ENCODE measurements around the gene GRAMD2A.

Gene GRAMD2A

DNA sequence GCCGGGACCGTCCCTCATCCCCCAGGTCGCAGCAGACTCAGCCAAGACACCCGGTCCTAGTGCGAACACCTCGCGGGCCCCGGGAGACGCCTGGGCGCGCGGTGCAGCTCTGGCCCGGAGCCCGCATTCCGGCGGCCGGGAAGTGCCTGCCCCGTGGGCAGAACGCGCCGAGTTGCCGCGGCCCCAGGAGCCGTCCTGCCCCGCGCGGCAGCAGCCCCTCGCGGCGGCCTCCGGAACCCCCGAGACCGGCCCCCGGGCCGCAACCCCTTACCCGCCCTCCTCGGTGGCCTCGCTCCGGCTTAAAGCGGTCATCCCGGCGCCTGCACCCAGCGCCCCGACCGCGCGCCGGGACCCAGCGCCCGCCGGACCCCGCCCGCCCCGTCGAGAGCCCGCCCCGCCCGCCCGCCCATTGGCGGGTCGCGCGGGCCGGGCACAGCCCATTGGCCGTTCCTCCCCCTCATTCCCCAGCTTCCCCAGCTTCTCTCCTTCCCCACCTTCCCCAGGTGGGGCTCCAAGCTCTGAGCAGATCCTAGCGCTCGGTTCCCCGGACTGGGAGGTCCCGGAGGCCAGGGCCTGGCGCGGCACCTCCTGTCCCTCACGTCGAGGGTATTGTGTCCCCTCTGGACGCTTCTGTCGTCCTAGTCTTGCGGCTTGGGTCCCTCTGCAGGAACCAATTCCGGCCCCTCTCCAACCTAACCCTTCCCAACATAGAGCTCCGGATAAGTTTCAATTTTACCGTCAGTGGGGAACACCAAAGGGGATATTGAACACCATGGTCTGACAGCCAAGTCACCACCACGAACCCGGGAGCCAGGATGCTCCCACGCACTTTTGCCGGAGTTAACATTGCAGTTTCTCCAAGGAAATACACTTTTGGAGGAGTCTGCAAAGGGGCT, at the start of gene GRAMD2A:
TSS of gene GRAMD2A (minus strand) at position 328 of the 896 bp plus-strand sequence.
- peak; percentile 38 to 58 for DNase-seq

DNA sequence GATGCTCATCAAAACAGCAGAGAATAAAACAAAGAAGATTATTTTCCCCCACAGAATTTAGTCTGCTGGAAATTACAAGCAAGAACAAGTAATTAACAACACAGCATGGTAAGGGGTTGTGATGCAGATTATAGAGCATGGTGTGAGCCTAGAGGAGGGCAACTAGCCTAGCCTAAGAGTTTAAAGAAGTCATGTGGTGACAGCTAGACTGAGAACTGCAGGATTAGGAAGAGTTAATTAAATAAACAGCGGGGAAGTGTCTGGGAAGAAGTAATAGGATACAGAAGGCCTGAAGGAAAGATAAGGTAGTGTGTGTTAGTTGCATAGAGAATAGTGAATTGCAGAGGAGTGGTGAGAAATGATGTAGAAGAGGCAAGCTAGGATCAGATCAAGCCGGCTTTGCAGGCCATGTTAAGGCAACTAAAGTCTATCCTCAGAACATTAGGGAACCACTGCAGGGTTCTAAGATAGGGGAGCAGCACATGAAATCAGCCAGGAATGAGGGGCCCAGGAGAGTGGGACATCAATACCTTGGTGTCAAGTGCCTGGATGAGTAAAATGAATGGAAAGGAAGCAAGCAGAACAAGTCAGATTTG, 45.3 kb upstream of the GRAMD2A start:
- no peak for DNase-seq

DNA sequence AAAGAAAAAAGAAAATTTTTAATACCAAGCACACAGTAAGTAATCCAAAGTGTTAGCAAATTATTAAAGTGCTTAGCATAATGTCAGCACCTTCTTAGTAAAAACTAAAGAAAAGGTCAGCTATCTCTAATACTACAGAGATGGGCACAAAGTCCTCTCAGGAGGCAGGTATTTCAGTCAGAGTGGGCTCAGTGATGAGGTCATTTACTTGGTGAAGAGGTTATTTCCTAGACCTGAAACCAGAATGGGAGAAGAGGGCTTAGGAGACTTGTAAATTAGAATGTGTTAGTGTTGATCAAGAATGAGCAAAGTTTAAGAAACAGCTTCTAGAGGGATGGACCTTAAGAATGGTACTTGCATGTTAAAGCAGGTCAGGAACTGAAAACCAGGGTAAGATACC, 42.1 kb upstream of the GRAMD2A start:
- DNase-seq: no peak

DNA sequence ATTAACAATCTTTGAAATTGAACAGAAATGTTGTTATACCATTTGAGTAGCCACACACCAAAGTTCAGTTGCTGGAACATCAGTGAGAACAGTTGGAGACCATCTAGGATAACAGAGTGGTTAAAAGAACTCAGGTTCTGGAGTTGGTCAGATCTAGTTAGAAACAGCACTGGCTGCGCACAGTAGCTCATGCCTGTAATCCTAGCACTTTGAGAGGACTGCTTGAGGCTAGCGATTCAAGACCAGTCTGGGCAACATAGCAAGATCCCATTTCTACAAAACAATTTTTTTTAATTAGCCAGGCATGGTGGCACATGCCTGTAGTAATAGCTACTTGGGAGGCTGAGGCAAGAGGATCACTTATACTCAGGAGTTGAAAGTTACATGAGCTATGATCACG, 41.0 kb upstream of the GRAMD2A start:
- no peak for DNase-seq

DNA sequence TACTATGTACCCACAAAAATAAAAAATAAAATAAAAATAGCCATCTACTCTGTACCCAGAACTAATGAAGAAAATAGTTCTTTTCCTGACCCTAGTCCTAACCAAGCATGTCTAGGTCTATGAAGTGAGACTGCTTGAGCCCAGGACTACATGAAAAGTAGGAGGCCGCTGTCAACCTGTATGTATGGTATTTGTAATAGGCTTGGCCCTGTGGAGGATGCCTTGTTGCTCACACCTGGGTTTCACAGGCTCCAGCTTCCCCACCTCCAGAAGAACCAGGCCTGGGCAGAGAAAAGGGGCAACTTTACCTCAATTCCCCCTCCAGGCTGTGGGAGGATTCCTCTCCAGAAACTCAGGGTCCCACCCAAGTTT, 40.3 kb upstream of the GRAMD2A start:
- DNase-seq: no peak

DNA sequence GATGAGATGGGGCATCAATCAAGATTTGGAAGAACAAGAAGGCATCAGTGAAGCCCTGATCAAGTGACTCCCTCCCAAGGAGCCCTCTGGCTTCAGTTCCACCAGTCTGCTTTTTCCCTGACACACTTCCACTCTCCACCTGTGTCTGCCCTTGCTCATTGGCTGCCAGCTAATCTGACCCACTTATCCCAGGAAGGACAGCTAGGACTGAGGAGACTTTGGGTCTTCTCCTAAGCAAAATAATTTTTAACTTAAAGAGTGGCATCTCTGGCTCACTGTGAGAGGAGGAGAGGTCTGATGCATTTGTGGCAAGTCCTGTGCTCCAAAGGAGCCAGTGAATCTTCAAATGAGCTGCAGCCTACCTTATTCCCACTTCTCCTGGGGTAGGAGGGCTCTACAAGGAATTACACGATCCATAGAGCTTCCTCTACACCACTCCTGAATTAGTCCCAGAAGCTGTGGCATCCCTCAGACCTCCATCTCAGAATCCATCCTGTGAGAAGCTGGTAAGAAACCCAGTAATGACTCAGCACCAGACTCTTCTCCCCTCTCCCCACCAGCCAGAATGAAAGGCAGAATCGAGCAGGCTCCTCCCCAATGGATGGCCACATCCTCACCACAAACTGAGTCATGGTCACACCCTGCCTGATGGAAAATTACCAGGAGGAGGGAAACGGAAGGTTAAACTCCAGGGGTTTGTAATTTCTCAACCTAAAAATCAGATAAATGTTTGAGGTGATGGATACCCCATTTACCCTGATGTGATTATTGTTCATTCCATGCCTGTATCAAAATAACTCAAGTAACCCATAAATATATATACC, 39.7 kb upstream of the GRAMD2A start:
- DNase-seq: no peak

DNA sequence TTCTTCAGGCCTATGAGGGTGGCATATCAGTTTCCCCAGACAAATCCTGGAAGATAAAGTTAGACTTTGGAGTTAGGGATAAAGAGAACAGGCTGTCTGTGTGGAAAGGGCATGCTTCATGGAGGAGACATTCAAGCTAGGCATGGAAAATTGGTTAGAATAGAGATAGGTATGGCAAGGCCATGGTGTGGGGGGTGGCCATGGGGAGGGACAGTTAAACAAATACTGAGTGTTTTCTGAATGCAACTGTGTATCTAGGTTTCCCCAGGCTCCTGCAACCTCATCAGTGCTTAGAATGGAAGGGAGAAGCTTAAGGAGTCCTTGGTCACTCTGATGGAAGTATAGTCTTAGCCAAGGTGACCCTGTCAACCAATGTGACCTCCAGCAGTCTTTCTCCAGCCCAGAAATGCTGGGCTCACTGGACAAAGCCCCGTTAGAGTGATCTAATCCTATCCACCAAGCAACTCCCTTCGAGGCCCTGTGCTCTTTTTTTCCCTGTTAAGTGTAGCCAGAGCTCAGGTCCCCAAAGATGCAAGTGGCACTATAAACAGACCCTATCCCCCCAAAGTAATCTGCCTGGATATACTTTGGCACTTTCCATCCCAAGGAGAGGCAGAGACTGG, 38.9 kb upstream of the GRAMD2A start:
- DNase-seq: no peak

DNA sequence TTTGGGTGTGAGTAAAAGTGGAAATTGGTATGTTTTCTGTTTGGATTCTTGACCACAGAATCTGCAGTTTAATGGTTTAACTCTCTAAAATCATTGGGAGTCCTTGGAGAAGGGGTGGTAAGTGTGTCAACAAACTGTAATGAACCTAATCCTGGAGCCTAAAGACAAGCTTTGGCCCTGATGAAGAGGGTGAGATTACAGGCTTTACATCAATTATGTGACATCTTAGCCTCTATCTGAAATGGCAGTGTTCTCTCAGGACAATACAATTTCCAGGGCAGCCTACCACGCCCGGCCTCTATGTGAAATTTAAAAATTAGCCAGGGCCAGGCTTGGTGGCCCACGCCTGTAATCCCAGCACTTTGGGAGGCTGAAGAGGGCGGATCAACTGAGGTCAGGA, 37.7 kb upstream of the GRAMD2A start:
- no peak for DNase-seq

DNA sequence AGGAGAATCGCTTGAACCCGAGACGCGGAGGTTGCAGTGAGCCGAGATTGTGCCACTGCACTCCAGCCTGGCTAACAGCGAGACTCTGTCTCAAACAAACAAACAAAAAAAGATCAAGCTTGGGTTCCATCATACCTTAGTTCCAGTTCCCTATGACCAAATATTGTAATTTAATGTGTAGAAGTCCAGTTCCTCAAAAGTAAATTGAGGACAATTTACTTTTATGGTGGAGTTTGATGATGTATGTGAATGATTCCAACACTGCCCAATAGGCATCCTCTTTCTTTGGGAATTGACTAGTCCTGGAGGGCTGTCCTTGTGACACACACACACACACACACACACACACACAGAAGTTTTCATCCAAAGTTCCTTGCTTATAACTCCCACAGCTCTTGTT, 36.2 kb upstream of the GRAMD2A start:
- DNase-seq: no peak

DNA sequence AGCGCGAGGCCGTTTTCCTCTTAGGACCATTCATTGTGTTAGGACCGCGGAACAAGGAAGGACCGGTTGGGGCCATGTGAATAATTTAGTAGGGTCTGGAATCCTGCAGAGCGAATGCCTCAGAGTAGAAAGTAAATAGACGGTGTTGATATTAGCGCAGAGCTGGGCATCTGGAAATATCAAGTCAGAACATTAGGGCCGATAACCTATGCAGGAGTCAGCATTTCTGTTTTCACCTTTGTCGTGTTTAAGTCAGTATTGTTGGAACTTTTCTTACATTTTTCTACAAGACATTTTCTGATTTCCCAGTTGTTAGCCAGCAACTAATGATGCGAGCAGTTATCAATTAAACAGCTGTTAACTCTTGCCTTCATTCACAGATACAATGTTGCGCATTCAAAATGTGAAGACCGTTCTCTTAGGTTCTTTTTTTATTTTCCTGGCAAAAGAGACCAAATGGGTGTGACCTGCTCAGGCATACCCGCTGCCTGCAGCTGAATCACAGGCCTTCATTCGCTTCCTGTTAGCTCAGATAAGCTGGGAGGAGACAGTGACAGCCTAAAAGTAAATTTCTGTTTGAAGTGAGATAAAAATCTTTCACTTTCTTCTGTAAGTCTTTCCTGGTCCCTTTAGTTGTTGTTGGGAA, 34.4 kb upstream of the GRAMD2A start:
- DNase-seq: peak; percentile 49 to 78

DNA sequence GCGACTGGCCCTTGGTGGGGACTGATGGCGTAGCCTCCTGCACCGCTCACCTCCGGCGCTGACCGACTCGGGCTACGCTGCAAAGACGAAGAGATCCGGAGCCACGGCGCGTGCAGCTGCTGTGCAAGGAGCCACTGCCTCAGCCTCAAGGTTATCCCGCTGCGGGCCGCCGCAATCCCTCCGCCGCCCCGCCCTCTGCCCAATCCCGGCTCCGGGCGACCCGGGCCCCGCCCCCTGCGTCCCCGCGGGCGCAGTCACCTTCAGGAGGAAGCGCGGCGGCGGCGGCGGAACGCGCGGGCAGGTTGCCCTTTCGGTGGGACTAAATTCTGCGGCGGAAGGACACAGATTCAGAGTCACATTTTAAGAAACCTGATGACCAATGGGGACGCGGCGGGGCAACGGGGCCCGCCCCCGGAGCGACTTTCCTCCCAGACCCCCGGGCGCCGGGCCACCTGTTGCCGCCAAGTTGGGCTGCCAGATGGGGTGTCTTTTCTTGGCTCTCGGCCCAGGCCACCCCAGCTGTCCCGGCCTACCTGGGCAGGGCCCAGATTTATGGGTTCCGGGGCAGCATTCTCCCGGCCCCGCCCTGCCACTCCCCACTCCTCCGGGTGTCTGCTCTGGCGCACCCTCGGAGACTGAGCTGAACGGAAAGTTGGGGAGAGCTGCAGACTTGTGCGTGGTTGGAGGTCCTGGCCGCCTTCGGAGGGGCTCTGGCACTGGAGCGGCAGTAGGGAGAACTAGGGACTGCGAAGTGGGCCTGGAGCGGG, 33.7 kb upstream of the GRAMD2A start, which contains the start of gene PKM:
TSS of gene PKM (minus strand) at position 125 of the 767 bp plus-strand sequence. CDS start 12,093 bp downstream, outside the sequence.
- peak; percentile 98 to 99 for DNase-seq

DNA sequence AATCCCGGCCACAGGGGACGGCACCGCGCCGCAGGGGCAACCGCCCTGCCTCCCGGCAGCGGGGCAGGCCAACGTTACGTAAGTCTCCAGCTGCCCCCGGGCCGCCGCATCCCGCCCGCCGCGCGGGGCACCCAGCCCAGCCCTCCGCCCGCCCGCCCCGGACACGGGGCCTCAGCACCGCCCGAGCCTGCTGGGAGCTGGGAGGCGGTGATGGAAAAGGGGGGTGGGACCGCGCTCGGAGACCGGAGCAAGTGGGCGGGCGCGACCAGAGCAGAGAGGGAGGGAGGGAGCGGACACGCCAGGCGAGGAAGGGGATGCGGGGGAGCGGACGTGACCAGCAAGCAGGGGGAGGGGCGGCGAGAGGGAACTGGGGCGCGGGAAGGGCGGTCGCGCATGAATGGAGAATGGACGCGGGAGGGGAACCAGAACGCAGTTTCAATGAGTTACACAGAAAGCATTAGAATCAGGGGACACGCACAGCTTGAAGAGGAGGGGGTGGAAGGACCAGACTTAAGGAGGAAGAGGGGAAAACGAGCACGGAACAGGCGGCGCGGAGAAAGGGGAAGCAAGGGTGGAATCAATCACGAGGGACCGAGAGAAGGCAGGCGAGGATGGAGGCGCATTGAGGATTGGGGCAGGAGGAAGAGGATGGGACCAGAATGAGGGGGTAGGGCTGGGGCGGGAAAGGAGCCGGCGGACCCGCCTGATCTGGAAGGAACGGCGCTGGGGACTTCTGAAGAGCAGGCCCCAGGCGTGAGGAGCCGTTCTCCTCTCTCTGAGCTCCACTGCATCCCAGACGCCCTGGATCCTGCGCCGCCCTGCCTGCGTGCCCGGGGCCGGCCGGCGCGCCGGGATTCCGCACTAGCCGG, 32.8 kb upstream of the GRAMD2A start:
- peak; percentile 92 for DNase-seq

DNA sequence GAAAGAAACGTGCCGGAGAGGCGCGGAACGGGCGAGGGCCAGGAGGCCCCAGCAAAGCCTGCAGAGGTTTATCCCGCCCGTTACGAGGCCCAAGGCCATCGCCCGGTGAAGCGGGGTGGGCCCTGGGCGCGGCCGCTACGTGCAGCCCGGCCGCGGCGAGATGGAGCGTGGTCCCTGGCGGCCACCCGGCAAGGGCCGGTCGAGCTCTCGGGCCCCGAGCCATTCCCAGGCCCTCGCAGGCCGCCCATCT, 32.3 kb upstream of the GRAMD2A start:
- DNase-seq: no peak

DNA sequence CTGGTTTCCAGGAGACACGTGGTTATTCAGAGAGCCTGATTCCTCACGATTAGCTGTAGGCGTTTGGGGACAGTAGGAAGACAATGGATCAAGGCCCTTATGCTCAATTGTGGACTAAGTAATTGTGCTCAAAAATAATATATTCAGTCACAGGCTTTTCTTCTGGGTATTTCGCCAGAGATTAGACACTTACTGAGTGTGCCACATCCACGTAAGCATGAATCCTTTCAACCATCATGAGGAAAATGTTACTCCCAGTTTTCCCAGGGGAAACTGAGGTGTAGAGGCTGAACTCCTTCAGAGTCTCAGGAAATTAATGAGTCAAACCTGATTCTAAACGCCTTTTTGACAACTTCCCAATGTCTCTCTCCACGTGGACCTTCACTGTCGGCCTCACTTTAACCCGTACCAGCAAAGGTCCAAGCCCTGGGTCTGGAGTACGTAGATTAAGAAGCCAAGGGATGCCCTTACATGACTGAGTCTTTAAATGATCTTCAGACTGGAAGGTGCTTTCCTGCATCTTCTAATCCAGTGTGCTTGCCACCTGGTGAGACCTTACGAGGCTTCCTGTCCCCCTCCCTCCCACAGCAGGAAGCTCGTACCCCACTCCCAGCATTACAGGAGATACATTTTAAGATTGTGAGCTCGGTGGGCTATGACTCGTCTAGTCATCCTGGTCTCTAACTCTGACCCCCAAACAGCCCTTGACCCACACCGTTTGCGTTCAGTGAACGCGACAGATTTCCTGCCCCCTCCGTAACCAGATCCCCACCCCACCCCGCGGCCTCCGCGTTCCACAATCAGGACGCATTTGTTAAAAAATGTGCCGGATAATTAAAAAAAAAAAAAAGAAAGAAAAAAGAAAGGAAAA, 31.7 kb upstream of the GRAMD2A start:
- DNase-seq: peak in 1 of 2 experiments; percentile 16

DNA sequence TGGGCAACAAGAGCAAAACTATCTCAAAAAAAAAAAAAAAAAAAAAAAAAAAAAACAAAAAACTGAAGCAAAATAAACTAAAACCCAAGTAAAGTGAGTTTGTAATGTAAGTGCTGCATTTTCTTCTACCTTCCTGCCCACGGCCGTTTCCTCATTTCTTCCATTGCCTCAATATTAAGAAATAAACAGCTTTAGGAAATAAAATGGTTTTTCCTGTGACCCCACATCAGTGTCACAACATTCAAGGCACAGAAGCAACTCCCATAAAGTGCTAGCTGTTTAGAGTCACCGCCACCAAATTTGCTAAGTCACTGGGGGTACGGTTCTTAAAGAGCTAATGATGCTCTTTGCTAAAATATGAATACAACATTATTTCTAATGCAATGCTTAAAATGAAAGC, 30.1 kb upstream of the GRAMD2A start:
- DNase-seq: no peak

DNA sequence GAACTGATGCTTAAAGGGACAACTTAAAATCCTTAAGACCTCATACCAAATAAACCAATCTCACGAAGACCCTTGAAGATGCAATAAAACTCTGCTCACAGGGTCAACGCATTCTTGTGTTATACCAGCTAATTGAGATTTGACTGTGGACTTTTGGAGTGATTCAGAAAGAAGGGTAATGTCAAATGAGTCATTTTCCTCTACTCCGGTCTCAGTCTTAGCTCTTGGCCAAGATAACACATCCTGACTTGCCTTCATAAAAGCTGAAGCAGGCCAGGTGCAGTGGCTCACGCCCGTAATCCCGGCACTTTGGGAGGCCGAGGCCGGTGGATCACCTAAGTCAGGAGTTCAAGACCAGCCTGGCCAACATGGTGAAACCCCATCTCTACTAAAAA, 29.6 kb upstream of the GRAMD2A start:
- DNase-seq: no peak

DNA sequence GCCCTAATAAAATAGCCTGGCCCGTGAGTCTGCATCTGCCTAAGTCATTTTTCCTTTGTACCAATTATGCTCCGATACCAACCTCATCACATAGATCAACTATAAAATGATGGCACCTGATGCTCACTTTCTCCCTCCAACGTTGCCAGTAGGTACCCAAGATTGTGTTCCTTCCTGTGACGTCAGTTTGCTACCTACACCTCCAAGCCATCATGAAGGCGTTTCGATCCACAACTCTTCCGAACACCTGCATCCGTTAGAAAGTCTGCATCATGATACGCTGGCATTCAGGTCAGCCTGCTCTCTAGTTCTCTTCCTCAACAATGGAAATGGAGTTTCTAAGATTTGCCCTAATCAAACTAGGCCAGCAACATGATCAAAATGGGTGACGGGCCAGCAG, 25.7 kb upstream of the GRAMD2A start:
- no peak for DNase-seq

DNA sequence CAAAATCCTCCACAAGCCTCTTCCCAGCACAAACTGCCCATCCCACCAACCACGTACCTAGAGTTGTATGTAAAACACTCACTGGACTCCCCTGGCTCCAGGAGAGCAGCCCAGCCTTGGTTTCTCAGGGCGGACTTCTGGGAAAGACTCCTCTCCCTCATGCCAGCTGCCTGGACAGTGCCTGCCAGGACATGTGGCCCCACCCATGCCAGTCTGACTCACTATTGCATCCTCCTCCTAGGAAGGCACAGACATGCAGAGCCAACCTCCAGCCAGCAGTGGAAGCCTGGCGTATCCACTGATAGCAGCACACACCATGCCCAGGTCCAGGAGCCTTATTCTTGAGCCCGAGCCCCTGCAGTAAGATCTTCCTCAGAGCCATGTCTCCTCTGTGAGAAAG, 24.8 kb upstream of the GRAMD2A start:
- DNase-seq: no peak

DNA sequence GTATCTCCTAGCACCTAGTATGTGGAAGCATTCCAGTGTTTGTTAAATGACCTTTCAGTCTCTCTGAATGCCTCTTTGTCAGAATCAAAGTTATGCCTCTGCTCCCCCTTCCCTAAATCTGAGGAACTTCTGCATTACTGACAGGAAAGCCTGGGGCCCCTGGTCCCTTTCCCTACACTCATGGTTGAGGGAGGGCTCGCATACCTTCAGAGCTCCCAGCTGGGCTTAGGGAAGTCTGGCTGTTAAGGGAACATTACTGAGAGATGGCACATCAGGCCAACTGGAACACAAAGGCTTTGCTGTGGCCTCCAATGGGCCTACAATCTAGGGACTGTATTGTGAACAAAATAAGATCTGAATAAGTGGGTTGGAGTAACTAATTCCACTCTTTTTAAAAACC, 23.1 kb upstream of the GRAMD2A start:
- no peak for DNase-seq

DNA sequence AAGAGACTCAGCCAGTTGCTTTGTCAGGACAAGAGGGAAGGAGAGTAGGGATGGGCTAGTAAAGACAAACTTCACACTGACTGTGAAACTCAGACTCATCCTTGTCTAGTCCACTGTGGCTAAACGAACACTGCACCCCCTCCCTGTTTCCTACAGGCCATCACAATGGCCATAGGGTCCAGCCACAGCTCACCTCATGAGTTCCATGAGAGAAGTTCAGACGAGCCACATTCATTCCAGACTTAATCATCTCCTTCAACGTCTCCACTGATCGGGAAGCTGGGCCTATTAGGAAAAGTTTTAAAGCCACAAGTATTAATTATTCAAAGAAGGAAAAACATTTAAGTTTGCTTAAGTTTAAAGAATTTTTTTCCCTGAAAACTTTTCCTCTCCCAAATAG, 19.6 kb upstream of the GRAMD2A start:
- no peak for DNase-seq

All from NCI-H2081 (cell line).